HG03103 (cell line): Measurements from ENCODE around the gene SMIM8.

Experiments
- ATAC-seq: cut with Tn5 transposase; IDR thresholded peaks from one replicate; pipeline ENCODE4 v1.9.1; 2021; ENCODE audit warnings: low read depth; ENCODE audit not compliant: unreplicated experiment

Gene SMIM8

GRCh38 chr6:87382861-87383260, 60.5 kb downstream of the SMIM8 start:
- ATAC-seq, result no peak

DNA sequence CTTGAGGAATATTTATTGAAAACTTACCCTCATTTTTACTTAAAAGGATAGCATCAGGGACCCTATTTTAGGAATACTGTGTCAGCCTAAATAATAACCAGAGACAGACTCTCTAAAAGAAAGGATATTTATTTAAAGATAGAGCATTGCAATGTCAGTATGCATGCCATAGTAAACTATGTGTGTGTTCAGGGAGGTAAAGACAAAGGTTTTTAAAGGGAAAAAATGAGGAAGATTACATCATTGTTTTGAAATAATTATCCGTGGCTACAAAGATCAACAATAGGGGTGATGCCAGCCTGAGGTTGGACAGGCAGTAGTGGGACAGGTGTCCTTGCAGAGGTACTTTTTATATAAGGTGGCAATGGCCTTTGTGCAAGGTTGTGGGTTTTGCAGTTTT, 61.6 kb downstream of the SMIM8 start:
- no peak for ATAC-seq

GRCh38 chr6:87384449-87384848, 62.1 kb downstream of the SMIM8 start:
- no peak for ATAC-seq

DNA sequence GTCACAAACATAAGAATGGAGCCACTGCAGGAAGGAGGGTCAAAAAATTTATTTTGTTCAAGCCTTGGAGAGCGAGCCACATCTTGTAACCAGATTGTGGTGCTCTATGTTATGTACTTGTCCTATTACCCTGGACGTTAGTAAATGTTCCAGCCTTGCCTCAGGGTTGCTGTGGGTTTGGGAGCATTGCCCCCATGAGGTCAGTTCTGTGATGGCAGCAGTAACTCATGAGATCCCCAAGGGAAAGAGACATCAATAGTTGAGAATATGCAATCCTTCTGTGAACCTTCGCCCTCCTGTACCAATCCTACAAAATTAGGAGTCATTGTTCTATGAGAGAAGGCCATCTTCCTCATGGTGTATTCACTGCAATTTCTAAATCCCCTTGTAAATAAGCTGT, 68.9 kb downstream of the SMIM8 start:
- ATAC-seq, result no peak
